Stimulated activated CD4-positive, alpha-beta T cell treated with anti-CD3 and anti-CD28 coated beads, TNF-alpha, amount 100 ng/mL, for 24 hours (primary cell): ENCODE results near the gene STK32B.

Experiments used
- DNase-seq, 3 experiments: peaks; one replicate each; pipeline ENCODE4 v3.0.0-alpha.2; 2020; ENCODE audit warnings: low read depth in 3 of 3

Gene STK32B

GRCh38 chr4:5470318-5471198, 419.3 kb downstream of the STK32B start:
- DNase-seq = no peak

- no peak for DNase-seq
Observed at GRCh38 chr4:5471206-5471605, 419.9 kb downstream of the STK32B start.

DNA sequence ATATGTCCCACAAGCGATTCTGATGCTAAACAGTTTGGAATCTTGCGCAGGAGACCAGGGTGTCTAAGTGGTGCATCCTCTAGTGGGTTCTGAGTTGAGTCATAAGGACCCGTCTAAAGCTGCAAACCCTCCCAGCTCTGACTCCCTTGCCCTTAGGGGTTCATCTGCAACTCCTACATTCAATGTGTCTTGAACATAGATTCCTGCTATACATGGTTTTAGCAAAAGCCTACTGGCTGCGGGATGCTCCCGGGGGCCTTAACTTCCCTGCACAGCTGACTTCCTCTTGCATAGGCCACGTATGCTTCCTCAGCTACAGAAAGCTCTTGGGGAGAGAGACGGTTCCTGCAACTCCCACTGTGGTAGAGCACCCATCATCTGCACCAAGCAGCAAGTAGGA, 420.4 kb downstream of the STK32B start:
- no peak for DNase-seq

GRCh38 chr4:5472160-5472591, 420.9 kb downstream of the STK32B start:
- no peak for DNase-seq

DNA sequence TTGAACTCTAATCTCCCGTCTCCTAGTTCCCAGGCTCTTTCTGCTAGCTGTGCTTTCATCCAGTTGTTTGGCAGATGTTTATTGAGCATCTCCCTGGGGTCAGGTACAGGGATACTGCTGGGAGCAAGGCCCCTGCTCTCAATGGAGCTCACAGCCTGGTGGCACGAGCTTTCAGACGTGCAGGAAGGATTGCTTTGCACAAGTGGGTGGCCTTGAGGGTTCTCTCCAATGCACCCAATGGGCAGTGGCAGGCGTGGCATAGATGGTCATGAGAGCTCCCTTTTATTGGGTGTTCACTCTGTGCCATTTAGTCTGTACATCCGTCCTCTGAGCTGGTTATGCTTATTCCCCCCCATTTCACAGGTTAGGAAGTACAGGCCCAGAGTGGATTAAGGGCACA, 421.8 kb downstream of the STK32B start:
- DNase-seq = no peak

- no peak for DNase-seq
Observed at GRCh38 chr4:5474756-5475155, 423.5 kb downstream of the STK32B start.

- DNase-seq = no peak
Observed at GRCh38 chr4:5477613-5478012, 426.3 kb downstream of the STK32B start.

GRCh38 chr4:5478169-5478568, 426.9 kb downstream of the STK32B start:
- no peak for DNase-seq

DNA sequence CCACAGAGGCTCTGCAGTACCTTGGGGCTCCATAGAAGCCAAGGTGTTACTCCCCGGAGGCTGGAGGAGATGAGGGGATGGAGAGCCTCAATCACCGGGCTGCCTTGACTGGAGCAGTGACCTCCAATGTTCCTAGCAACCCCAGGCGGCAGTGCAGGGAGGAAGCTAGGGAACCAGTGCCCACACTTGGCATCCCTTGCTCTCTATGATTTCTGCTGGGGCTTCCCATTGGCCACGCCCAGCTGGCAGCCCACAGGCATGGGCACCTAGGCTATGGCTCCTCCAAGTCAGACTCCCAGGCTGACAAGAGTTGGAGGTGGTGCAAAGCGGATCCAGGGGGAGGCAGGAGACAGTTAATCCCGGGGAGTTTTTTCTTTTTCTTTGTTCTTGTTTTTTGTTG, 427.4 kb downstream of the STK32B start:
- no peak for DNase-seq

- no peak for DNase-seq
Observed at GRCh38 chr4:5479518-5480060, 428.3 kb downstream of the STK32B start.

- DNase-seq = no peak
Observed at GRCh38 chr4:5488413-5488812, 437.1 kb downstream of the STK32B start.

DNA sequence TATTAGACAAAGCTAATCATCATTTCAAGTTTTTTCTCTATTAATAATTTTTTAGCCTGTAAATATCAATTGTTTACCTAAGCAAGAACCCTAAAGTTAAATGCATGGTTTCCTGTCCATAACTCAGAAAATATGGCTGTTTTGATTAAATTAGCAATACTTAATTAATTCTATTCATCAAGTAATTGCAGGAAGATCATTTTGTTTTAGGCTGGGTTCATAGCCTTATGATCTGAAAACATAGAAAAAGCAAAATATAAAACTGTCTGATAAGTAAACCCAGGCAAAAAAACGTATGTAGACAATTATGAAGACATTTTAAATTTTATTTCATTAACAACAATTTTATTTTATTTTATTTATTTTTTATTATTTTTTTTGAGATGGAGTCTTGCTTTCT, 438.0 kb downstream of the STK32B start:
- DNase-seq = no peak

- no peak for DNase-seq
Observed at GRCh38 chr4:5497489-5497888, 446.2 kb downstream of the STK32B start.

DNA sequence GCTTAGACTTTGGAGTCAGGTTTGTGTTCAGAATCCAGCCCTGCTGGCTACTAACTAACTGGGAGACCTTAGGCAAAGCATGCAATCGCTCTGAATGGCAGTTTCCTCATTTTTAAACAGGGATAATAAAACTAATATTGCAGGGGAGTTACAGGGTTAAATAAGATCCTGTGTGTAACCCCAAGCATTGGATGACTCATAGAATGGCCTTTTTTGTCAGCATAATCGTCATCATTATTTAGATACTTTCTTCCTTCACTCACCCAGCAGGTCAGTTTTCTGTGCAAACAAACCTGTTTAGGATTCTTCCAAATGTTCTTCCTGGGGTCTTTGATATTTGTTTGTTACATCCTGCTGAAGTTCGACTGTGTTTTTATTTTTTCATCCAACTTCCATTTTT, 448.9 kb downstream of the STK32B start:
- no peak for DNase-seq

DNA sequence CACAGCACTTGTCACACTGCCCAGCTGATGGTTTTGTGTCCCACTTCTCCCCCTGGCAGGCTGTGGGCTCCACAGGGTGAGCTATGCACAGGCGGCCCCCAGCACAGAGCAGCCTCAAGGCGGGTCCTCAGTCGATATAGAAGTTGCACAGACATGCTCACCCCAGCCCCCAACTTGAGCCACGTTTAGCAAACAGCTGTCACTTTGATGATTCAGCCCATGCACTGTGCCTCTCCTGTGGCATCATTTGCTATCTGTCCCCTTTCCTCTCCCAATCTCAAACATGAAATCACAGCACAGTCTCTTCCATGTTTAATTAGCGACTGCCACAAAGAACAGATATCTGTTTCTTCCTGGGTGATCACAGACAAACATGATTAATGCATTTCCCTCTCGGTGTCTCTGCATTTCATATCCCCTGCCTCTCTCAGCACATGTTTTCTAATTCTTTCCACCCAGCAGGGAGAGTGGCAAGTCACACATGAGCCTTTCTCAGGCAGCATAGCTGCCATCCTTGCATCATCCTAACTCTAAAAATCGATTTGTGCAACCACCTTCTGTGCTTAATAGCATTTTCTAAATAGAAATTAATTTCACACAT, 452.2 kb downstream of the STK32B start:
- no peak for DNase-seq

DNA sequence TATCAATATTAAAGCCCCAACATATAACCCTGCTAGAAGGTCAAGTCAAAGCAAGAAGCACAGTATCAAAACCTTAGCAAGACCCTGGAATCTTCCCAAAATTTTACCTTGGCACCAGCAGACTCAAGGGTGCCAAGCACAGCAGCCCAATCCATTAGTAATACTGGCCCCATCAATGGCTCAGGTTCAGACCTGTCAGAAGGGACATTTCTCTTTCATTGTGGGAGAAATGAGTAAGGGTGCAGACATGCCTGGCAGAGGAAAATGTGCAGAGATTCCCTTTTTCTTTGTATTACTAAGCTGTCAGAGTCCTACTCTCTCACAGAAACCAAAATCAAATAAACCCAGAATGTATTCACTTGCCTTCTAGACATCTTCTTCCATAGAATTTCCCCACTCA, 453.2 kb downstream of the STK32B start:
- DNase-seq = no peak

DNA sequence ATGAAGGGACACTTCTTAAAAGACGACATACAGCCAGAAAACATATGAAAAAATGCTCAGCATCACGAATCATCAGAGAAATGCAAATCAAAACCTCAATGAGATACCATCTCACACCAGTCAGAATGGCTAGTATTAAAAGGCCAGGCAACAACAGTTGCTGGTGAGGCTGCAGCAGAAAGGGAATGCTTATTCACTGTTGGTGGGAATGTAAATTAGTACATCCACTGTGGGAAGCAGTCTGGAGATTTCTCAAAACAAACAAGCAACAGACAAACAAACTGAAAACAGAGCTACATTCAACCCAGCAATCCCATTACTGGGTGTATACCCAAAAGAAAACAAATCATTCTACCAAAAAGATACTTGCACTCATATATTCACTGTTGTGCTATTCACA, 459.2 kb downstream of the STK32B start:
- no peak for DNase-seq

GRCh38 chr4:5511791-5512190, 460.5 kb downstream of the STK32B start:
- no peak for DNase-seq

DNA sequence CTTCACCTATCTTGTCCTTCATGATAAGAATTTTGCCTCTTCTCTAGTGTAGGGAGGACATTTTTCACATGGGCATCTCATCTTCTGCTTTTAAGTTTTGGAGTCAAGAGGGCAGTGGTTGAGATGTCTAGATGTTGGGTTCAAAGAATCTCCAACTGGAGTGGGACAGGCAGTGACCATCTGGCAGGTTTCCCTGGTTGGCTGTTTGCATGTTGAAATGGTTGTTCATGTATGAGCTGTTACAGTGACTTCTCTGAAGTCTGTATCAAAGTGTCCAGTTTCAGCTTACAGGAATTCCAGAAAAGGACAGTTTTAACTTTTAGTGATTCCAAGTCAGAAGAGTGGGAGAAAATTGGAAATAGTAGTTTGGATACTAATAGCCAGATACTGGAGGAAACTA, 464.4 kb downstream of the STK32B start:
- no peak for DNase-seq

DNA sequence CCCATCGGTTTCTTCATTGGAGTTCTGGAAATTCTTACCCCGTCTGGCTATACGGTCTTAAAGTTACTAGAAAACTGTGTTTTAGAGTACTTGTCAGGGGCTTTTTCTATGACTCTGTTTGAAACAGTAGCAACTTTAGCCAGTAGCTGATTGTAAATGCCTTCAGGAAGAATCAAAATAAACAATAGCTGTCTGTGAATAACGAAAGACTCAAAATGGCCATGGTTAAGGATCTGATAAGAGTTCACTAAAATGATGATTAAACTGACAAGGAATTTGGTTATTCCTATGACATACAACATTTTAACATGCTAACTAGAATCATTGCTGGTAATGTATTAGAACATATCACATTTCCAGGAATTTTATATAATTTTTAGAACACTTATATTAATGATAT, 466.1 kb downstream of the STK32B start:
- no peak for DNase-seq

- no peak for DNase-seq
Observed at GRCh38 chr4:5524446-5525299, 473.4 kb downstream of the STK32B start.
